ENCODE measurements around the gene KDSR.

The KDSR gene

GRCh38 chr18:63284827-63285733 is 81.9 kb downstream of the KDSR start:
- DNase-seq (ENCODE audit: low read depth in 2 of 2) = no peak

GRCh38 chr18:63284173-63284799 is 82.7 kb downstream of the KDSR start:
- DNase-seq (ENCODE audit: low read depth in 2 of 2) = no peak

- no peak for DNase-seq (ENCODE audit: low read depth in 2 of 2)
Observed at GRCh38 chr18:63283305-63284094, 83.5 kb downstream of the KDSR start.

GRCh38 chr18:63282793-63283192 is 84.2 kb downstream of the KDSR start:
- DNase-seq (ENCODE audit: low read depth in 2 of 2) = no peak

All from stimulated activated CD8-positive, alpha-beta memory T cell treated with anti-CD3 and anti-CD28 coated beads, Interleukin-15, amount 100 ng/mL, for 48 hours (primary cell).